GM20431 (cell line): ENCODE measurements around the gene FAM151B.
"Not testable (repeated sequence)": the region's sequence is repeated elsewhere in the genome, so short reads cannot be mapped to it uniquely, and the experiment has no call there.

Source experiments
- in situ Hi-C: fragments of 300-500 bp; cut with MseI, MboI; formaldehyde crosslinking; loops from one replicate; pipeline ENCODE4 v1.15.0; 2020; ENCODE audit warnings: low sequenced_read_pairs; ENCODE audit not compliant: unreplicated experiment

The FAM151B gene

GRCh38 chr5:80576383-80576782 lies 88.5 kb downstream of the FAM151B start:
- in situ Hi-C loops, result no loop called here

GRCh38 chr5:80577707-80578106 lies 89.8 kb downstream of the FAM151B start:
- in situ Hi-C loops, result no loop called here

GRCh38 chr5:80579050-80579449 lies 91.2 kb downstream of the FAM151B start:
- in situ Hi-C loops, result no loop called here

GRCh38 chr5:80580291-80580690 lies 92.4 kb downstream of the FAM151B start:
- in situ Hi-C loops, result not testable (repeated sequence)

- in situ Hi-C loops, result no loop called here
Measured at GRCh38 chr5:80584770-80585169, 96.9 kb downstream of the FAM151B start.

GRCh38 chr5:80588858-80589540 lies 101.1 kb downstream of the FAM151B start:
- in situ Hi-C loops, result no loop called here

GRCh38 chr5:80590766-80591165 lies 102.9 kb downstream of the FAM151B start:
- in situ Hi-C loops, result no loop called here

GRCh38 chr5:80591352-80591751 lies 103.5 kb downstream of the FAM151B start:
- in situ Hi-C loops, result no loop called here

- in situ Hi-C loops, result no loop called here
Measured at GRCh38 chr5:80592105-80592504, 104.2 kb downstream of the FAM151B start.
